HG02970 (cell line): ENCODE data around the gene SLC6A4.

Experiments
- ATAC-seq: cut with Tn5 transposase; IDR thresholded peaks from one replicate; pipeline ENCODE4 v1.9.1; 2021; ENCODE audit warnings: mild to moderate bottlenecking, moderate library complexity, moderate number of reproducible peaks; ENCODE audit not compliant: unreplicated experiment, low FRiP score

Gene SLC6A4

DNA sequence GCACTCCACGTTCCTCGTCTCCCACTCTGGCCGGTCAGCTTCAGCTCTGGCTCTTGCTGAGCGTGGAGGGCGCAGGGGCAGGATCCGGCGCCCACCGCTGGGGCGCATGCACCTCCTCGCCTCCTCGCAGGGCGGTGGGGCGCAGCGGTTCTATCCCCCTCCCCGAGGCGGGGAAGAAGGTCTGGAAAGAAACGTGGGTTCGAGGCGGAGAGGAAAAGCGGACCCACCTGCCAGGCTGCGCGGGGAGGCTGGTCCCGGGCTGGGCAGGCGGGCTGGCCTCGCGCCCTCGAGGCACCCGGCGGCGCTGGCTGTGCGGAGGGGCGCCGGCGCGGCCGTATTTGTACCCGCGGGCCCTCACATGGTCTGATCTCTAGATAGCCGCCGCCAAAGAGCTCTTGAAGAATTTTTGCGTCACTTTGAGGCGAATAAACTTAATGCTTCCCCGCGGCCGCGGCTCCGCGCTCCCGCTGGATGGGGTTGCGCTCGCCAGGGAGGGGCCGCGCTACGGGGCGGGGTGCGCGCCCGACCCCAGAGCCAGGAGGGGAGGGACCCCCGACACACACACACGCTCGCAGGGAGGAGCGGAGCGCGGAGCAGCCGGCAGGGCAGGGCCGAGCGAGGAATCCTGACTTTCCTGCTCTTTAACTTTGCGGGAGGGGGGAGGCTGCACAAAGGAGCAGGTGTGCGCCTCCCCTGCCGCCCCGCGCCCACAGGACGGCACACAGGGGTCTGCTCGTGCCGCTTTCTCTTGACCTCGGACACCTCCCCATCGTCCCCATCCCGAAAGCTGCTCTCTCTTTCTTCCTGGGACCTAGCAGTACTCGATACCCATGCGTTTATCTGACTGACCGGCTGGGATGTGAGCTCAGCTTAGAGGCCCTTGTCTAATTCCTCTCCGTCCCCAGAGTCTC lies at the start of gene SLC6A4:
SLC6A4 (minus strand) TSS at position 312 of the 911 bp plus-strand sequence. CDS start 13,739 bp downstream, outside the sequence.
- ATAC-seq, result no peak

DNA sequence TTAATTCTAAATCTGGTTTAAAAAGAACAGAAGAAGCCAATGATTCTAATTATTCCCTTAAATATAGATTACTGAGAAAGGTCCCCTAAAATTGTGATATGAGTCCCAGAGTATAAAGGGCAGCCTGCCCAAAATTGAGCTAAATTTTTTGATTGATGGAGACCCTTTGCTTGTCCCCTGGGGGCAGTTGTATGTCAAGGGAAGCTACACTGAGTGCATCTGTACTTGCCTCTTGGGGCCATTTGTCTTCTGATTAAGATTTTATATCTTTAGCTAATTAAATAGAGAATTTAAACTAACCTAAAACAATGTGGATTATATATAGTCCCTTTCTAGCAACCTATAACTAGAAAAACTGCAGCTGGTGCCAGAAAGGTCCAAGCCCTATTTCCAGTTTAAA lies 43.7 kb upstream of the SLC6A4 start:
- no peak for ATAC-seq

DNA sequence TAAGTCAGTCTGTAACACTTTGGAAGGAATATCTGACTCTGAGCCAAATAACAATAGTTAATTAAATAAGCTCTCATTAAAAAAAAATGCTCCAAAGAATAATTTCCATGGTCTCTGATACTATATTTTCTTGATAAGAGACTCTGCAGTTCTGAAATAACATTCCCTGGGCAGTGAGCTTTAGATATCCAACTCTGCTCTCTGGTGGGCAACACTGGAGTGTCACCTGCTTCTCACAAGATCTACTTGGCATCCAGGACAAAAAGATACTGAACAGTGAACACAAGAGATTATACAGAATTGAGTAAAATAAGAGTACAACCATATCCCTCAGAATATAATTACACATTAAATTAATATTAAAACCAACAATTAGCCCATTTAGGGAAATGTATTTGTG lies 42.5 kb upstream of the SLC6A4 start:
- ATAC-seq, result no peak

DNA sequence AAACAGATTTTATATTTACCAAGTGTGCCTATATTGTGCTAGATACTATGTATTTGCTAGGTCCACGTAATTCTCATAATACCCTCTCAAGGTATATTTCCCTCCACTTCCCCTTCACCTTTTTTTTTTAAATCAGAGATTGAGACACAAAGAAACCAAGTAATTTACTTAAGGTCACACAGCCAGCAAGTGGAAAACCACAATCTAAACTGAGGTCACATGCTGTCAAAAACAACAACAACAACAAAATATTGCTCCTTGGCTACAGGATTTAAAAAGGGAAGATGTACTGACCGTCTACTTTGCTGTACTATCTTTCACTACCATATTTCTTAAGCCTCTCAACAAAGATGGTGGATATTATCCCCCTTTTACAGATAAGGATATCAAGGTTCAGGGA lies 40.4 kb upstream of the SLC6A4 start:
- no peak for ATAC-seq

DNA sequence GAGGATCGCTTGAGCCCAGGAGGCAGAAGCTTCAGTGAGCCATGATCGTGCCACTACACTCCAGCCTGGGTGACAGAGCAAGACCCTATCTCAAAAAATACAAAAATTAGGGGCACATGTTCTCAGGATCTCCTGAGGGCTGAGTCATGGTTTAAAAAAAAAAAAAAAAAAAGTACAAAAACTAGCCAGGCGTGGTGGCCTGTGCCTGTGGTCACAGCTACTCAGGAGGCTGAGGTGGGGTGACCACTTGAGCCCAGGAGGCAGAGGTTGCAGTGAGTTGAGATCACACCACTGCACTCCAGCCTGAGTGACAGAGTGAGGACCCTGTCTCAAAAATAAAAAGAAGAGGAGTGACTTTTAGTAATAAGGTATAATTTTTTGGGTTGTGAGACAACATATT lies 39.4 kb upstream of the SLC6A4 start:
- no peak for ATAC-seq

DNA sequence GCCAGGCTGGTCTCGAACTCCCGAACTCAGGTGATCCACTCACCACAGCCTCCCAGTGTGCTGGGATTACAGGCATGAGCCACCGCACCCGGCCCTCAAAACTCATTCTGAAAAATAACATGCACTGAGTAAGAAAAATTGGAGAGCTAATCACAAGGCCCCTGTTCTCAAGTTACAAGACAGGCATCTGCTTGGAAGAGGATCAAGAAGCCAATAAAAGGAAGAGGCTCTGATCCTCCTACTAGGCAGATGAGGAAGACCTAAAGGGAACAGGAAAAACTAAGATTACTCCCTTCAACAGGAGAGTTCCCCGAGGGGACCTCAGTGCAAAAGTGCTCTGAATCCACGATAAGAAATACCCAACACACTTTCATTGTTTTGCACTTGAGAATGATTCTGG lies 37.9 kb upstream of the SLC6A4 start:
- ATAC-seq, result no peak

DNA sequence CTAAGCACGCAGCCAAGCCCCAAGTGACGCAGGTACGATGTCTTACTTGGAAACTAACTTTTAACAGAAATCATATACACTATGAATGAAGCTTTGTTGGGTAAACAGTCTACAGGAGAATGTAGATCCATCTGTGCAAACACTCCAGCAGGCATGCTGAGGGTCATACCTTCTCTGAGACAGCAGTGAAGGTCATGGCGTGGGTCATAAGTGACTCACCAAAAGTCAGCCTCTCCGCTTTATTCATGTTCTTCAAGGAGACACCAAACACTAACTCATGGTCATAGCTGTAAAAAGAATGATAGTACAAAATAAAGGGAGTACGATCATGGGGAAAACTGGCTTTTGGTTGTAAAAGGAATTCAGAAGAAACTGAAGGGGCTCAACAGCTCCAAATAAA lies 35.6 kb upstream of the SLC6A4 start:
- no peak for ATAC-seq

DNA sequence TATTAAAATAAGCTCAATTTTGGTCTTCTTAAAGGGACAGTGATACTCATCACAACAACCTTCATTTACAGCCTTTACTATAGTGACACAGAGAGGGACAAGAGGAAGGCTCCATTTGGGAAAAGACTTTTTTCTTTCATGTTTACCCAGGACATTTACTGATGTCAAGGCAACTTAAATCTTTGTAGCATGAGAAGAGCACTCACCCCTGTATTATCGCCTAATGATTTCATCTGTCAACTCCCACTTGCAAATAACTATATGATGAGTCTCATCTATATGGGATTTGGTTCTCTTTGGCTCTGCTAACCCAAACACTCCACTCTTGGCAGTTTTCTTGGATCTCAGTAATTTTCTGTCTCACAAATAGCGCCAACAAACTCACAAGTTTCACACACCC lies 32.1 kb upstream of the SLC6A4 start:
- no peak for ATAC-seq

DNA sequence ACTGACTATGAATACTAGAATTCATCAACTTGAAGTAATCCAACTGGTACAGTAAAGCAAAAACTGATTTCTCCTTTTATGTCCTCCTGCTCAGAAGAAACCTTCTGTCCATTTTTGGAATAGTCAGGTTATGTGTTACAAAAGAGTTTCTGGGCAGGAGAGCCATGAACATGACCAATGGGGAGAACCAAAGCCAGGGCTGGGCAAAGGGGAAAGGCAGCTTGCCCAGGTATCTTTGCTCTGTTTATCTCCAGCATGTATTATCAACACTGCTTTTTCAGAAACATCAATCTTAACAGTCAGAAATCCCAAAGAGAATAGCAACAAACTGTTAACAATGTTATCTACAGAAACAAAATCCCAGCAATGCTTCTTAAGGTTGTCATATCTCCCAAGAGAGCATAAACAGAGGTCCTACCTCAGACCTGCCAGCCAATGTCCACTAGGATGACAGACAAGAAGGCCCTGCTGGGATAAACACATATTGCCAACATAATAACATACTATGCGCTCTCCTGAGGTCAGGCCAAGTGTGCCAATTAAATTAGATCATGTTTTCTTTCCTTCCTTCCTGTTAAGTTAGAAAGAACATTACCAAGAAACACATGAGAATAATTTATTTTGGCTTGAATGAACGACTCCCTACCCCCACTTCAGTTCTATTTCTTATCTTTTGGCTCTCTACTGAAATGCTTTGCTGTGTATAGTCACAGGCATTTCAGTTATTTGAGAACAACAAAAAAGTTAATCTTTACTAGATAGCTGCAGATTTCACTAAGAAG lies 28.2 kb upstream of the SLC6A4 start:
- ATAC-seq, result no peak

DNA sequence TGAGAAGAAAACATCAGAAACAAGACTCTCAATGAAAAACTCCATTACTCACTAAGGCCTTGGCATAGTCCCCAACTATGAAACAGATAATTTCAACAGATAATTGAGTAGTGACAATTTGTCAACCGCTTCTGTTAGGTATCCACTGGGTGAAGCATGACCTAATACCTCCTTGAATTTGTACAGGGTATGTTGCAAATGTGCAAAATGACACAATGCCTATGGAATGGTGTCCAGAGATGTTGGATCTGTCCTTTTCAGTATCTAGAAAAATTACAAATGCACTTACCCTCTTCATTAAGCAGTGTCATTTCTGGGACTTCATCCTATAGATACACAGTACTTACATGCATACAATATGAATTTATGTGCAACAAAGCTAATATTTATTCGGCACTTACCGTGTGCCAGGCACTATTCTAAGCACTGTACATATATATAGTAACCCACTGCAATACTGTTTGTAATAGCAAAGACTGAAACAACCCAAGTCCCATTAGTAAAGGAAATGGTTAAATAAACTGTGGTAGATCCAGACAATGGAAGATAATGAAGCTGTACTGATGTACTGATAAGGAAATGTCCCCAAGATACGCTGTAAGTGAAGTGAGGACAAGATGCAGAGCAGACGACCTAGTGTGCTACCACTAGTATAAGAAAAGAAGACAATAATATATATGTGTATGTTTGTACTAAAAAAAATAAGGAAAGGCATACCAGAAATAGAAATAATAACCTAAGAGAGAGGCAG lies 21.4 kb upstream of the SLC6A4 start:
- no peak for ATAC-seq

DNA sequence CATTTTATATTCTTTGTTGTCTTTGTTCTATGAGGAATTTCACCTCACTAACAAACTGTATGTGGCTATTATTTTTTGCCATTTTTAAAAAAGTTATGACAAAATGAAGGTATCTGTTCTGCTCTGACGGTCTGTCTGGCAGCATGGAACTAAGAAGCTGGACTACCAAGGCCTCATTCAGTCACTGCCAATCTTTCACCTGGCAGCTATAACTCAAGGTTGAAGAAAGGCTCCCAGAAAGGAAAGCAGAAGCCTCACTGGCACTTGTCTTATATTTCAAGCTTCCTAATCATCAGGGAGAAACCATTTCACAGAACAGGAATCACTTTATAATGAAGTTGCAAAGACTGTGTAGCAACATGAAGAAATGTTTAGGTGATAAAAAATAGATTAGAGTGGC lies 18.7 kb upstream of the SLC6A4 start:
- ATAC-seq, result no peak

DNA sequence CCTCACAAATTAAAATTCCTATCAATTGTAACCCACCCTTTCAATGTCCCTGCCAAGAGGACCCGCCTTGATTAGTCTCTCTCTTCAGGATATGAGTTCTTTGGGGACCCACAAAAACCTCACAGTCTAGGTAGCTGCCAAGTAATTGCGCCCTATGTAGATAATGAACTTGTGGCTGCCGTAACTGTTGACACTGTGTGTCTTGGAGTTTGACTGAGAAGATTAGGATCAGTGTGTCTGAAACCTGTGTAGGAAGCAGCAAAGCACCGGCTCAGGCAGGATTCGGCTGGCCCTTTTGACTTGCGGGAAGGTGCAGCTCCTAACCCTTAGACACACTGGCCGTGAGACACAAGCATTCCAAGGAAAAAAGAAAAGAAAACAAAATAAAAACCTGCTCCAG lies 17.8 kb upstream of the SLC6A4 start:
- ATAC-seq, result no peak

DNA sequence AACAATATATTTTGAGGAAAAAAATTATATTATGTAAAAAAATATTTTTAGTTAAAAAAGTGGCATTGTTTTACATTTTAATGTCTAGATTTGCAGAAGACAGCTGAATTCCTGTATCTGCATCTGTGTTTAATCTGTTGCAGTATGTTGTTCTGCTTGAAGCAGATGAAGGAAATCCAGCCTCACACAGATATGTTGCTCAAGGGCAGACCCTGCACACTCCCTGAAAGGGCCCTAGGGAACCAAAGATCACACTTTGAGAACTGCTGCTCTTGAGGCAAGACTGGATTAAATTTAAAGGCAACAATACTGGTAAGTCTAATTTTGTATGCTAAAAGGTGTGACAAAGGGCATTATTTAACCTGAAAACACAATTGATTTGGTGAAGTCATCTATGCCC lies 16.4 kb upstream of the SLC6A4 start:
- no peak for ATAC-seq

DNA sequence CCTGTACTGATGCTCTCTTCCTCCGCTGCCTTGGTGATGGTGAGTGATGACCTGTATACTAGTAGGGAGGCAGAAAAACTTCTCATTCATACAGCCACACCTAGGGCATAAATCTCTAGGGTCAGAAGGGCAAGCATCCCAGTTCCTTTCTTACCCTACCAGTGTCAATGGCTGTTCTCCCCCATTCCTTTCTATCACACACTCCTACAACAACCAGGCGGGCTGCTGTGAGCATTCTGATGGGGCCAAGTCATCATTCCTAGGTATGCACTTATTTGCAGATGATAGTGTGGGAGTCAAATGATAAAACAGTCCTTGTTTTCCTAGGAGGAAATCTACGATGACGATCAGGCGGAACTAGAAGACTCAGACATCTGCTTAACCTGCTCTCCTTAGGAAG lies 14.0 kb upstream of the SLC6A4 start:
- ATAC-seq, result no peak

DNA sequence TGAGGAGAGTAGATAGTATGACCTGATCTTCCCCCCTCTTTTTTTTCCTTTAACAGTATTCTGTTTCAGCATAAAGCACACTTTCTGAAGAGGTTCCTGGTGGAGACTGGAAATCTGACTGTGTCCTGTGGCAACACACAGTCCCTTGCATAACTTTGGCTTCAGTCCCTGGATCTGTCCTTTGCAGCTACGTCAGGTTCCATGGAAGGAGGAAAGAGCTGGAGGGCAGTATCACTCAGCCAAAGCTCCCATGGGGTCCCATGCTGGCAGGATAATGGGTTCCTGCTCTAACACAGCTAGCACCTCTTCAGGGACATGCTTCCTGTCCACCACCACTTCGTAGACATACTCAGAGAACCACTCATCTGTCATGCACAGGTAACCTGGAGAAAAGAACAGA lies 13.3 kb upstream of the SLC6A4 start:
- no peak for ATAC-seq

DNA sequence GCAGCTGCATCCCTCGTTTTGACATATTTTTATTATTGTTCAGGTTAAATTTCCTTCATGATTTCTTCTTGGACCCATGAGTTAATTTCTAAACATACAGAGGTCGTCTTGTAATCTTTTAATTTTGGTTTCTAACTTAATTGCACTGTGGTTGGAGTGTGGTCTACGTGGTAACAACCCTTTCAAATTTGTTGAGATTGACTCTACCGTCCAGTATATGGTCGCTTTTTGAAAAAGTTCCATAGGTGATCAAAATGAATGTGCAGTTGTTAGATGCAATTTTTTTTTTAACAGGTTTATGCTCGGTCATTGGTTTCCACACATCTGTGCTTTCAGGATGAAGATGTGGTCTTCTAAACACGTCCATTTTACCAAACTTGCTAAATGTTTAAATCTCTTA lies 11.0 kb upstream of the SLC6A4 start:
- no peak for ATAC-seq

DNA sequence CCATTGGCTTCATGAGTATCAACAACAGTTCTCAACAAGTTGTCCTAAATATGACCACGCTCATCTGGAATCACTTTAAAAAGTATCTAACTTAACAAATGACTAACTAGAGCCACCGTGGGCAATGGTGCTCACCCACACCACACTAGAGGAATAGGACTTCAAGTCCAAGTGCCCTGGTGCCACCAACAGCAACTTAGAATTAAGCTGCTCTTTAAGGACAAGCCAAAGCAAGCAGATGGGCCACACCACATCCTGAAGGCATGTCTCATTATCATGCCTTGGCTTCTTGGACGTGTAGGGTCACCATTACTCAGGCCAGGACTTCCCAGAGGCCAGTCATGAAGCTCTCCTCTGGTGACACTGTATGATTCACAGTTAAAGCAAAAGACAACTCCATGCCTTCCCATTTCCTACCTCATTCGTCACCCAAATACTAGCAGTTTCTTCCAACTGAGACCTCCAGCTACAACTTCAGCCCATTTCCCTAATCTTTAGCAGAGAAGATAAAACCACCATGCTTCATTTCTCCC lies 9.4 kb upstream of the SLC6A4 start:
- ATAC-seq, result no peak

DNA sequence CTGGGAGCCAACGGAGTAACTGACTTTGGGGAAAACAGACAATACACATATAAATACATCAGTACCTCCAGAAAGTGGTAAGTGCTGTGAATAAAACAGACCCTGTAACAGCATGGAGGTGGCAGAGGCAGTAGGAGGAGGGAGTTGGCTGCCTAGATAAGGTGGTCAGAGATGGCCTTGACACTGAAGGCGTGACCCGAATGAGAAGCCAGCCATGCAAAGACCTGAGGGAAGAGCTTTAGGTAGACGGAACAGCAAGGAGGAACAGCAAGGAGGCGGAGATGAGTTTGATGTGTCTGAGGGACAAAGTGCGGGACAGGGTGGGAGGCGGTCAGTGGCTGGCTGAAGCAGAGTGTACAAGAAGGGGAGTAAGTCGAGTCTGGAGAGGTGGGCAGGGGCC lies 8.1 kb upstream of the SLC6A4 start:
- ATAC-seq, result no peak

DNA sequence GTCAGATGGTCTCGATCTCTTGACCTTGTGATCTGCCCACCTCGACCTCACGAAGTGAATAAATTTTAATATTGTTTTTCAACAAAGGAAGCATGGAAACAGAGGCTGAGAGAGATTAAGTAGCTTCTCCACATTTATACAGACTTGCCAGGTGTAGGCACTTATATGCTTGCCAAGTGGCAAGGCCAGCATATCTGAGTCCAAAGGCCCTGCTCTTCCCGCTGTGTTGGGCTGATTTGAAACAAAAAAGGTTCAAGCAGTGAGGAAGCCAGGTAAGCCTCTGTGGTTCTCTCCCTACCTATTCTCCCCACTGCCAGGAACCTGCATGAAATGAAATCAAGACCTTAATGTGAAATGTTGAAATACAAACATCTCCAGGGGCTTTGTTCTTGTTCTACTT lies 7.5 kb upstream of the SLC6A4 start:
- no peak for ATAC-seq

DNA sequence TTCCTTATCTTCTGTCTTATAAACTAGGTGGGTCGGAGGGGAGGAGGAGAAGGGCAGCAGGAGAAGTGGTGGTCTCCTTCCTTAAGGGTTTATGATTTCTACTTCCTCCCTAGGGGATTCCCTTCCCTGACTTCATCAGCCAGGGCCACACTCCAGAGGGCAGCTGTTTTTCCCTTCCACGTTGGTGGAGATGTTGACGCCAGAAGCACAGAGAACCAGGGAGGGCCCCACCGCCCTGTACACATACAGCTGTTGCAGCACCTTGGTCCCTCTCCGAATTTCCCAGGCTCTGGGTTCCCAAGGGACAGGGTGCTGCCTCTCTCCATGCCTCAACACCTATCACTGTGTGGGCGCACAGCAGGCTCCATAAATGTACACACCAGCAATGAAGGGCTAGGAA lies 5.6 kb upstream of the SLC6A4 start:
- ATAC-seq, result no peak

DNA sequence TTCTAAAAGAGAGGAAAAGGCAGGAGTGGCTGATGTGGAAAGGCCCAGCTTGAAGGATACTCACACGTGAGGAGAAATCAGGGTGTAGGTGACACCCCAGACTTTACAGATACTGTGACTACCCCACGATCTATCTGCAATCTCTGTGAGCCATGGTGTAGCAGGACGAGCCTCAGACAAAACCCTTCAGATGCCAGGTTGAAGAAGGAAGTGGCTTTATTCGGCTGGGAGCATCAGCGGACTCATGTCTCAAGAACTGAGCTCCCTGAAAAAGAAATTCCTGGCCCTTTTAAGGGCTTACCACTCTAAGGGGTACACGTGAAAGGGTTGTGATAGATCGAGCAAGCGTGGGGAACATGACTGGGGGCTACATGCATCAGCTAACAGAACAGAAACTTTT lies 4.7 kb upstream of the SLC6A4 start:
- no peak for ATAC-seq
